ENCODE measurements around the gene ZMYND8.

The ZMYND8 gene

GRCh38 chr20:47274401-47275108, 81.9 kb downstream of the ZMYND8 start:
- no peak overlapping the region for H3K4me3 ChIP-seq (ENCODE audit: low read length)
- peak; percentile 85 for DNase-seq (ENCODE audit: low read depth)
- no peak for TF ChIP-seq CTCF (IDR thresholded peaks at IDR 0.05; ENCODE audit: insufficient read depth, low read depth, low read length, missing control alignments)

DNA sequence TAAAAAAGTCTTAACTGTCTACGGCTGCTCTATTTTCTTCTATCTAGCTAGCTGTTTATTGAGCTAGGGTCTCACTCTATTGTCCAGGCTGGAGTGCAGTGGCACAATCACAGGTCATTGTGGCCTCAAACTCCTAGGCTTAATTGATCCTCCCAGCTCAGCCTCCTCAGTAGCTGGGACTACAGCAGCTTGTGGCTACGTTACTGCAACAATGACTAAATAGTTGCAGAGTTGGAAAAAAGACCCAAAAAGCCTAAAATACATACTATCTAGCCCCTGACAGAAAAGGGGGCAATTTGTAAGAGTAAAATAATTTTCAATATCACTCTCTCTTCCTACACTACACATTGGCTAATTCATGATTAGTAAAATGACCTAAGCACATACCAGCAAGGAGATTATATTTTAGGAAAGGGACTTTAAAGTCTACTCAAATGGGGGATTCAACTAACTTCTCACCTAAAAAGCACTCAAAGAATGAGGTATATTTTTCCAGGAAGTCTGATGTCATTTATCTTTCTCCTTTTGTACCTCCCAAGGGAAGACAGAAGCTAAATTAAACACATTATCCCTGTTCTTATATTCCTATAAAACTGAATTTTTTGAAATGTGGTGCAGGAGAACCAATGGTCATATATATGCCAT, 82.8 kb downstream of the ZMYND8 start:
- TF ChIP-seq CTCF (IDR thresholded peaks at IDR 0.05; ENCODE audit: insufficient read depth, low read depth, low read length, missing control alignments) = no peak
- no peak for DNase-seq (ENCODE audit: low read depth)
- no peak overlapping the region for H3K4me3 ChIP-seq (ENCODE audit: low read length)

DNA sequence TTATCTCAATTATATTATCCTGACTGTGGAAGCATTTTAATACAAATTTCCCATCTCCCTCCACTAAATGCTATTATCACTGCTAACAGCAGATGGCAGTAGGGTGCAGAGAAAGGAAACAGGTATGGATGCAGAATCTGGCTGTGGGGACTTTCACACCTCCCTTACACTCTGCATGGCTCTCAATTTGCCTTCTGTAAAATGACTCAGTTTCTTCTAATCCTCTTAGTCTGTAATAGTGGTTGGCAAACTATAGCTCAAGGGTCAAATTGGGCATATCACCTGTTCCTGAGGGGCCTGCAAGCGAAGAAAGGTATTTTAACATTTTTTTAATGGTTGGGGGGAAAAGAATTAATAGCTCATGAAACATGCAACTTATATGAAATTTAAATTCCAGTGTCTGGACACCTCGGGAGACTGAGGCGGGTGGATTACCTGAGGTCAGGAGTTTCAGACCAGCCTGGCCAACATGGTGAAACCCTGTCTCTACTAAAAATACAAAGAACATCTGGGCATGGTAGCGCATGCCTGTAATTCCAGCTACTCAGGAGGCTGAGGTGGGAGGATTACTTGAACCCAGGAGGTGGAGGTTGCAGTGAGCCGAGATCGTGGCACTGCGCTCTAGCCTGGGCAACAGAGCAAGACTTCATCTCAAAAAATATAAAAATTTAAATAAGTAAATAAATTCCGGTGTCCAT, 83.5 kb downstream of the ZMYND8 start:
- peak; percentile 88 for TF ChIP-seq CTCF (IDR thresholded peaks at IDR 0.05; ENCODE audit: insufficient read depth, low read depth, low read length, missing control alignments)
- H3K4me3 ChIP-seq (ENCODE audit: low read length) = no peak overlapping the region
- DNase-seq (ENCODE audit: low read depth) = peak; percentile 76

- no peak overlapping the region for H3K4me3 ChIP-seq (ENCODE audit: low read length)
These were observed 85.4 kb downstream of the ZMYND8 start for GRCh38 chr20:47271046-47271615.

DNA sequence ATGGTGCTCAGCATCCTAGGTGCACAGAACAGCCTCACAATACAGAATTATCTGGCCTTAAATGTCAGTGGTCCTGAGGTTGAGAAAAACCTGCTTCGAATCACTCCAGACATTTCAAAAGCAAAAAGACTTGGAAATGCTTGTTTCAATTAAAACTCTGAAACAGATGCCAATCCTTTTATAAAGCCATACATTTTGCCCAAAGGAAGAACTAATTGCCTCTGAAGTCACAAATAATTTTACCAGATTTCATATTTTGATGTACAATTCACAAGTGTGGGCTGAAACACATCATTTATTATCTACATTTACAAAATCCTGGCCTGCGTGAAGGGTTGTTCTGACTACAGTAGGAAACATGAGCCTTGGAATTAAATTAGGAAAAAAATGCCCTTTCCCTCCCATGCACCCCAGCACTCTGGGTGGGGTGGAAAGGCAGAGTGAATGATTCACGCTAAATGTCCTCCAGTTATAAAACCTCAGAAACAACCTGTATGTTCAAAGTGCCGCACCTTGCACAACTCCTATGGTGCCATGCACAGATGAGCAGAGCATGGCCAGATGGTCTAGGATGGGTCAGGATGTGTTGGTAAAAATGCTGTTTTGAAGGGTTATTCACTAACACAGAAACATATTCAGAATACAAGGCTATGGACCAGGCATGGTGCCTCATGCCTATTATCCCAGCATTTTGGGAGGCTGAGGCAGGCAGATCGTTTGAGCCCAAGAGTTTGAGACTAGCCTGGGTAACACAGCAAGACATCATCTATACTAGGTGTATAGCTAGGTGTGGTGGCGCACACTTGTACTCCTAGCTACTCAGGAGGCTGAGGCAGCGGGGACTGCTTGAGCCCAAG, 87.0 kb downstream of the ZMYND8 start:
- peak; percentile 26 for DNase-seq (ENCODE audit: low read depth)
- H3K4me3 ChIP-seq (ENCODE audit: low read length) = no peak overlapping the region
- TF ChIP-seq CTCF (IDR thresholded peaks at IDR 0.05; ENCODE audit: insufficient read depth, low read depth, low read length, missing control alignments) = no peak

More at GRCh38 chr20:47271046-47271615, 85.4 kb downstream of the ZMYND8 start:
- no peak for TF ChIP-seq CTCF (IDR thresholded peaks at IDR 0.05; ENCODE audit: insufficient read depth, low read depth, low read length, missing control alignments)
- DNase-seq (ENCODE audit: low read depth) = no peak

GRCh38 chr20:47267621-47268020, 88.9 kb downstream of the ZMYND8 start:
- no peak overlapping the region for H3K4me3 ChIP-seq (ENCODE audit: low read length)
- no peak for DNase-seq (ENCODE audit: low read depth)
- TF ChIP-seq CTCF (IDR thresholded peaks at IDR 0.05; ENCODE audit: insufficient read depth, low read depth, low read length, missing control alignments) = no peak

All from epithelial cell of esophagus (primary cell).